GM19023 (cell line): ENCODE measurements around the gene CNGA1.
"Not testable (repeated sequence)": the region's sequence is repeated elsewhere in the genome, so short reads cannot be mapped to it uniquely, and the experiment has no call there.

ENCODE experiments used
- ATAC-seq: cut with Tn5 transposase; IDR thresholded peaks from one replicate; pipeline ENCODE4 v1.9.1; 2021; ENCODE audit warnings: mild to moderate bottlenecking, moderate library complexity; ENCODE audit not compliant: unreplicated experiment

The CNGA1 gene

GRCh38 chr4:47972721-47973120, 43.8 kb downstream of the CNGA1 start:
- ATAC-seq: no peak

- no peak for ATAC-seq
Observed at GRCh38 chr4:47972181-47972580, 44.3 kb downstream of the CNGA1 start.

- ATAC-seq: no peak
Observed at GRCh38 chr4:47968847-47969246, 47.6 kb downstream of the CNGA1 start.

GRCh38 chr4:47954677-47955076, 61.8 kb downstream of the CNGA1 start:
- no peak for ATAC-seq

DNA sequence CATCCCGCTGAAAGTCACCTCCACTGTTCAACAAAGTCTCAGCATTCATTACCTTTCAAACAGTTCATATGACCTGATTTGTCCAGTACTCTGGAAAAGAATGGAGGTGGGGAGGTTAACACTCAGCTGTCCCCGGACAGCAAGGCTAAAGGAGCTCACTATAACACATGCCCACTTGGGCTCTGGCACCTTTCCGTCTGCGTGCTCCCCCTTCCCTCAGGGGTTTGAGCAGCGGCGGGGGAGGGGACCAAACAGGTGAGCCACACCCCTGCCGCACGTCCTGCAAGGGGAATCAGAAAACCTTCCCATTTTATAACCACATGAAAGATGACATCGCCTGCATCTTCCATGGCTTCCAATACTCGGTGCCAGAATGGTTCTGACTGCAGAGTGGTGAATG, 62.2 kb downstream of the CNGA1 start:
- no peak for ATAC-seq

GRCh38 chr4:47945930-47946726, 70.4 kb downstream of the CNGA1 start:
- no peak for ATAC-seq

DNA sequence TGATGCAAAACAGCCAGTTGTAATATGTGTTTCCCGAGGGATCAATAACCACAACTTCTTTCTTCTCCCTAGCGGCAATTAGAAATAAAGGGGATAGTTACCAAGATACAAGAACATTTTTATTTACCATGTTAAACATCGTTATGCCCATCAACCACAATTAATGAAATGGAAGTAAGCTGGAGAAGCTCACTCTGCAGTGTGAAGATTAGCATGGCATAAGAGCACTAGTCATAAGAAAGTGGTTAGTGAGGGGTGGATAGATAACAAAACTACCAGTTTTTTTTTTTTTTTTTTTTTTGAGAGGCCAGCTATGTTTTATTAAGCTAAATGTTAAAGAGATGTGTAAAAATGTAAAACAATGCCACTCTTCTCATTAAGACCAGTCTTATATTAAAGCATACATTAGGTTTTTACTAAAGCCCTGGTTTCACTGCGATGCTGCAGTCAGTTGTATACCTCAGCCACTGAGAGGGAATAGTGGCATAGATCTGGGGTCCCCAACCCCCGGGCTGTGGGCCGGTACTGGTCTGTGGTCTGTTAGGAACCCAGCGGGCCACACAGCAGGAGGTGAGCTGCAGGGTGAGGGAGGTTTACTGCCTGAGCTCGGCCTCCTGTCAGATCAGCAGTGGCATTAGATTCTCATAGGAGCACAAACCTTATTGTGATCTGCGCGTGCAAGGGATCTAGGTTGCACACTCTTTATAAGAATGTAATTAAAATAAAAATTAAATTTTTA, 74.2 kb downstream of the CNGA1 start:
- no peak for ATAC-seq

DNA sequence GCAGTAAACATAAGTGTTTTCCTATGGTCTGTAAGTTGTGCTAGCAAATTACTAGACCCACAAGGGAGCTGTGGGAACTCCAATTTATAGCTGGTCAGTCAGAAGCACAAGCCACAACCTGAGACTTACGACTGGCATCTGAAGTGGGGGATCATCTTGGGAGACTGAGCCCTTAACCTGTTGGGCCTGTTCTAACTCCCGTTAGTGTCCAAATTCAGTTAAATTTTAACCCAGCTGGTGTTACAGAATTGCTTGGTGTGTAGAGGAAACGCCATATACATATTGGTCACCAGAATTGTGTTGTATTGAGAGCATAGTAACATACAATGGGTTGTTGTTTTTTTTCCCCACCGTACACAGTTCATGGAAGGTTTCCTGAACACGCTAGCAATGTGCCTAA, 77.0 kb downstream of the CNGA1 start:
- ATAC-seq: no peak

GRCh38 chr4:47936336-47936735, 80.1 kb downstream of the CNGA1 start:
- ATAC-seq: no peak

DNA sequence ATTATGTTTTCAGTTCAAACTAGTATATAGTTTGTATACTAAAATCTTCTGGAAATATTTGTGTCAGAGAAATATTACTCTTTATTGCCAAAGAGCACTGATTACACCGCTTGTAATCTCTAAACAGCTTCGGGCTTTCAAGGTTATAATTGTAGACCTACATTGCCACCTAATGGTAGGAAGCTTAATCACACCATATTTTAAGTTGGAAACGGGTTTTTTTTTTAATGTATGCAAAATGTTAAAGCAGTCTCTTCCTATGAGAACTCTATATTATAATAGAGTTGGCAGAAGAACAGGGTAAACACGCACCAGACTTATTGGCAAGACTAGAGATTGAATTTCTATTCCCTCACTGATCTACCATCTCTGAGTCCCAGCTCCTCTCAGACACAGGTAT, 82.6 kb downstream of the CNGA1 start:
- no peak for ATAC-seq

DNA sequence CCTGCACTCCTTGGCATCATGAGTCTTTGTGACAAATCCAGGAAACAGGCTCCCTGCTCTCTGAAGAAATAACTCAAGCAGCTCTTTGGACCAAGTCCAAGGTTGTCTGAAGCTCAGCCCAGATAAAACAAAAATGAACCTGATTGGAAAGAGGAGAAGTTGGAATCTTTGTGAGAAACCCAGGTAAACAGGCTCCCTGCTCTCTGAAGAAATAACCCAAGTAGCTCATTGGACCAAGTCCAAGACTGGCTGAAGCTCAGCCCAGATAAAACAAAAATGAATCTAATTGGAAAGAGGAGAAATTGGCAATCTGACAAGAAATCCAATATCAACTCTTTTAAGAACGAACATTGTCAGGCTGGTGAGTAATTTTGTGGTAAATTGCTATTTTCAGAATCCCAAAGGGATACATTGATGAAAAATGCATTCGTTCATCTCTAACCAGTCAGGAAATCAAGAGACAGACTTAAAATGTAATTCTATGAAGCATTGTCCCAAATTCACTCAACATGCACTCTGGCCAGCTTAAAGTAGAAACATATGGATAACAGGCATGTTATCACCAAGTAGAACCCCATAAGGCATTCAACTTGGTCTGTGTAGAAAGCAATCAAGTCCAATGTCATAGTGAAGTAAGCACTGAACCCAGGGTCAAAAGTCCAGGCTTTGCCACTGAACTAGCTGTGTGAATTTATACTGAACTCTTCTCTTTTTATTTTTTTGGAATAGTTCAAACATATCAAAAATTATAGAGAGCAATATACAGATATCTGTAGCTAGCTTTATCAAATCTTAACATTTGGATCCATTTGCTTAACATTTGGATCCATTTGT, 85.3 kb downstream of the CNGA1 start:
- ATAC-seq: no peak

DNA sequence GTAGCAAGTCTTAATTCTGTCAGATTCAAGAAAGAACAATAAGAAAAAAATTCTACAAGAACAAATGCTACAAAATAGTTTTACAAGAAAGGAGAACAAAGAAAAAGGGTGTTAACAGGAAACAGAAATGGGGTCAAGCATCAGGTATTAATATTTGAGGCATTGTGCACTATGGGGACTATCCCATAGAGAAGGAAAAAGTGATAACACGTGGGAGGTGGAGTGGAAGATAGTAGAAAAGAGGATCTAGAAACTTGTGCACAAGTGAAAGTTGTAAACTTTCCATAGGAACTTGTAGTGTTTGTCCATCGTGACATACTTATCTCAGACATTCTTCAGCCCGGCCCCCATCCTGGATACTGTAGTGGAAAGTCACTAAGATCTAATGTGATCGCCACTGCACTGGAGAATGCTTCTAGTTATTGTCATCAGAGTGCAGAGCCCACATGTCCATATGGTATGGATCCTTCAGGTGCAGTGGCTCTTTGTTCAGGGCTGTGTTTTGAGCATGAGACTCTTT, 86.7 kb downstream of the CNGA1 start:
- ATAC-seq: no peak

GRCh38 chr4:47926667-47927258, 89.7 kb downstream of the CNGA1 start:
- peak; percentile 97 for ATAC-seq

- ATAC-seq: not testable (repeated sequence)
Observed at GRCh38 chr4:47923261-47923608, 93.2 kb downstream of the CNGA1 start.

DNA sequence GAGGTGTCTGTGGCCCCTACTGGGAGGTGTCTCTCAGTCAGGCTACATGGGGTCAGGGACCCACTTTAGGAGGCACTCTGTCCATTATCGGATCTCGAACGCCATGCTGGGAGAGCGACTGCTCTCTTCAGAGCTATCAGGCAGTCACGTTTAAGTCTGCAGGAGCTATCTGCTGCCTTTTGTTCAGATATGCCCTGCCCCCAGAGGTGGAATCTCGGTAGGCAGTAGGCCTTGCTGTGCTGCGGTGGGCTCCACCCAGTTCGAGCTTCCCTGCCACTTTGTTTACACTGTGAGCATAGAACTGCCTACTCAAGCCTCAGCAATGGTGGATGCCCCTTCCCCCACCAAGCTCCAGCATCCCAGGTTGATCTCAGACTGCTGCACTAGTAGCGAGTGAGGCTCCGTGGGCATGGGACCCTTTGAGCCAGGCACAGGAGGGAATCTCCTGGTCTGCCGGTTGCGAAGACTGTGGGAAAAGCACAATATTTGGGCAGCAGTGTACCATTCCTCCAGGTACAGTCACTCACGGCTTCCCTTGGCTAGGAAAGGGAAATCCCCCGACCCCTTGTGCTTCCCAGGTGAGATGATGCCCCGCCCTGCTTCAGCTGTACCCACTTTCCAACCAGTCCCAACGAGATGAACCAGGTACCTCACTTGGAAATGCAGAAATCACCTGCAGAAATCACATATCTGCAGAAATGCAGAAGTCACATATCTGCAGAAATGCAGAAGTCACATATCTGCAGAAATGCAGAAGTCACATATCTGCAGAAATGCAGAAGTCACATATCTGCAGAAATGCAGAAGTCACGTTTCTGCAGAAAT, 93.8 kb downstream of the CNGA1 start:
- ATAC-seq: not testable (repeated sequence)

GRCh38 chr4:47917163-47917562, 99.3 kb downstream of the CNGA1 start:
- not testable (repeated sequence) for ATAC-seq

- no peak for ATAC-seq
Observed at GRCh38 chr4:47915378-47915777, 101.1 kb downstream of the CNGA1 start.

- ATAC-seq: peak; percentile 21
Observed at GRCh38 chr4:47914926-47915237, 101.6 kb downstream of the CNGA1 start.

DNA sequence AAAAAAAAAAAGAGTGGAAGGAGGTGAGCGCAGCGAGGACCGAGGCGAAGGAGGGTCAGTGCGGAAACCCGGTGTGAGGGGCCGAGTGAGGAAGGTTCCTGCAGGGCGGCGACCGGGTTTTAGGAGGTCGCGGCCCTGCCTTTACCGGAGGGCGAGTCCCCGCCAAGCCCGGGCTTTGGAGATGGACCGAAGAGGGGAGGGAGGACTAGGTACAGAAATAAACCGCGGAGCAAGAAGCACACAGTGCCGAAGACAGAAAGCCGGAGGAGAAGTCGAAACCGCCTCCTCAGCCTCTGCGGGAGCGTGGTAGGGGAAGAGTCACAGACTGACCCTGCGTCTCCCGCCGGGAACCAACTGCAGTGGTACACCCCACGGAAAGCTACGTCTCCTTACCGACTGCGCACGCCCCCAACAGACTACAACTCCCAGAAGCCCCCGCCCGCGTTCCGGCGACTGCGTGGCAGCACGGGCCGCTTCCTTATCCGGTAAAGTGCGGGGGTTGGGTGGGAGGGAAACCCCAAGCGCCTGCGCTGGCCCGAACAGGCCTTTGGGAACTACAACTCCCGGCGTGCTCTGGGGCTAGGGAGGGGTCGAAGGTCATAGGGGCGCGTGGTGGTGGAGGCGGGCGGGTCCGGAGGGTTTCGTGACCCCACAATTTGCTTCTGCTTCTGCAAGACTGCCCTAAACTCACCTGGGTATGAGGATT, 102.1 kb downstream of the CNGA1 start, which contains the start of gene NFXL1:
NFXL1 (minus strand) TSS at position 364 of the 706 bp plus-strand sequence. CDS start 380 bp downstream, outside the sequence.
- ATAC-seq: peak; percentile 98
